Neural crest cell (in vitro differentiated cells): Measurements from ENCODE around the gene C15orf39. TPM values are rescaled to one million over a fixed set of nuclear protein-coding genes. Genes with fewer than 3 reads are reported as not detected.

ENCODE experiments used
- DNase-seq: peaks from one replicate; pipeline ENCODE4 v3.0.0; 2021; ENCODE audit warnings: low read depth, mixed read lengths, low spot score
- H3K27ac Mint-ChIP-seq: one replicate; pipeline ENCODE4 v1.8.0; 2021; ENCODE audit warnings: mild to moderate bottlenecking, mixed read lengths; ENCODE audit not compliant: unreplicated experiment
- H3K27me3 Mint-ChIP-seq: 2 replicates; pipeline ENCODE4 v1.8.0; 2021; ENCODE audit warnings: low read depth, mild to moderate bottlenecking, mixed read lengths
- H3K36me3 Mint-ChIP-seq: 2 replicates; pipeline ENCODE4 v1.8.0; 2021; ENCODE audit warnings: low read depth, mild to moderate bottlenecking, mixed read lengths
- H3K4me1 Mint-ChIP-seq: 2 replicates; pipeline ENCODE4 v1.8.0; 2021; ENCODE audit warnings: mixed read lengths
- H3K4me3 Mint-ChIP-seq: one replicate; pipeline ENCODE4 v1.8.0; 2021; ENCODE audit warnings: mild to moderate bottlenecking, mixed read lengths
- H3K9me3 Mint-ChIP-seq: 2 replicates; pipeline ENCODE4 v1.8.0; 2021; ENCODE audit warnings: mixed read lengths
- CTCF ChIP-seq: fragments of 200-600 bp; sonication (generic); conservative IDR thresholded peaks from 2 replicates; pipeline ENCODE4 v1.5.0; 2021; ENCODE audit warnings: antibody characterized with exemption, mild to moderate bottlenecking
- long read RNA-seq: library from polyadenylated mRNA; unstranded; transcript quantifications from one replicate; pipeline ENCODE4 v2.0.0, GENCODE V29; 2020
- total RNA-seq: library from RNA; stranded (reverse); gene quantifications from 2 replicates; pipeline ENCODE4 v1.2.1, GENCODE V29; 2021

Gene C15orf39
- 23.8 and 29.5 TPM in 2 replicates for total RNA-seq
- long read RNA-seq, full-length matches to known transcripts, result 1 of 3 reads
- long read RNA-seq, partial matches to known transcripts, result 1 of 3 reads
- long read RNA-seq, other reads (novel, unspliced or antisense), result 1 of 3 reads

GRCh38 chr15:75201616-75202250 is at the start of gene C15orf39:
TSS of gene C15orf39 (plus strand) at chr15:75201882. CDS start at chr15:75206049, 4,167 bp downstream.
- H3K9me3 Mint-ChIP-seq, result no peaks in the 10 kb centered on the region
- peaks cover 29% of the 10 kb centered on the region for H3K4me1 Mint-ChIP-seq
- peak; percentile 73 for DNase-seq
- no peaks in the 10 kb centered on the region for H3K36me3 Mint-ChIP-seq
- peak within 1 kb of the TSS; percentile 93 for H3K4me3 Mint-ChIP-seq
- no peak within 1 kb of the TSS for H3K27ac Mint-ChIP-seq
- peak; percentile 92 for TF ChIP-seq CTCF
- peaks cover 23% of the 10 kb centered on the region for H3K27me3 Mint-ChIP-seq

GRCh38 chr15:75152382-75153079 is 49.2 kb upstream of the C15orf39 start:
- no peaks in the 10 kb centered on the region for H3K27me3 Mint-ChIP-seq
- no peaks in the 10 kb centered on the region for H3K9me3 Mint-ChIP-seq
- H3K27ac Mint-ChIP-seq, result no peak overlapping the region

GRCh38 chr15:75153087-75153486 is 48.6 kb upstream of the C15orf39 start:
- Mint-ChIP-seq H3K27me3 (no peaks in the 10 kb centered on the region), H3K4me3 (no peak overlapping the region), H3K9me3 (no peaks in the 10 kb centered on the region), H3K4me1 (no peaks in the 10 kb centered on the region), H3K27ac (no peak overlapping the region), H3K36me3 (no peaks in the 10 kb centered on the region)
- DNase-seq, result no peak
- no peak for TF ChIP-seq CTCF

More at GRCh38 chr15:75152382-75153079, 49.2 kb upstream of the C15orf39 start:
- Mint-ChIP-seq H3K4me3 (no peak overlapping the region), H3K36me3 (no peaks in the 10 kb centered on the region), H3K4me1 (no peaks in the 10 kb centered on the region)
- TF ChIP-seq CTCF, result no peak
- no peak for DNase-seq

- DNase-seq, result no peak
- Mint-ChIP-seq H3K27me3 (no peaks in the 10 kb centered on the region), H3K36me3 (no peaks in the 10 kb centered on the region), H3K4me3 (no peak overlapping the region), H3K27ac (no peak overlapping the region), H3K9me3 (no peaks in the 10 kb centered on the region), H3K4me1 (no peaks in the 10 kb centered on the region)
- TF ChIP-seq CTCF, result no peak
Observed at GRCh38 chr15:75153565-75154276, 48.0 kb upstream of the C15orf39 start.

GRCh38 chr15:75154461-75155062 is 47.1 kb upstream of the C15orf39 start:
- H3K27me3 Mint-ChIP-seq, result no peaks in the 10 kb centered on the region

More at GRCh38 chr15:75154461-75155062, 47.1 kb upstream of the C15orf39 start:
- Mint-ChIP-seq H3K4me3 (no peak overlapping the region), H3K36me3 (no peaks in the 10 kb centered on the region), H3K9me3 (no peaks in the 10 kb centered on the region), H3K4me1 (no peaks in the 10 kb centered on the region), H3K27ac (no peak overlapping the region)
- no peak for TF ChIP-seq CTCF
- no peak for DNase-seq
